Activated CD4-positive, alpha-beta T cell treated with anti-CD3 and anti-CD28 coated beads, Interleukin-2, Interleukin-6, amounts not matched to agents 100 ng/mL and 50 ng/mL, durations not matched to agents 16 hours and 8 hours (primary cell): ENCODE results near the gene MT1HL1.
A peak's percentile ranks its signal among the peaks of the same experiment; 100 is the strongest.

ENCODE experiments used
- DNase-seq: peaks from one replicate; pipeline ENCODE4 v3.0.0-alpha.2; 2020

Gene MT1HL1

GRCh38 chr1:237004116-237004515 is at the start of gene MT1HL1:
TSS of gene MT1HL1 (minus strand) at chr1:237004441. CDS start at chr1:237004372, 69 bp downstream.
- no peak for DNase-seq

- no peak for DNase-seq
Measured at GRCh38 chr1:237050915-237051314, 46.7 kb upstream of the MT1HL1 start.

GRCh38 chr1:237050185-237050584 is 45.9 kb upstream of the MT1HL1 start:
- no peak for DNase-seq

GRCh38 chr1:237048803-237049202 is 44.6 kb upstream of the MT1HL1 start:
- DNase-seq, result no peak

- no peak for DNase-seq
Measured at GRCh38 chr1:237045278-237046016, 41.2 kb upstream of the MT1HL1 start.

- DNase-seq, result no peak
Measured at GRCh38 chr1:237043846-237044636, 39.8 kb upstream of the MT1HL1 start.

- no peak for DNase-seq
Measured at GRCh38 chr1:237042892-237043576, 38.8 kb upstream of the MT1HL1 start.

GRCh38 chr1:237042526-237042891 is 38.3 kb upstream of the MT1HL1 start:
- DNase-seq, result no peak

GRCh38 chr1:237041795-237042525 is 37.7 kb upstream of the MT1HL1 start, which contains the start of gene RYR2:
TSS of gene RYR2 (plus strand) at chr1:237042184. CDS start at chr1:237042522, 338 bp downstream.
- DNase-seq, result peak; percentile 23

- no peak for DNase-seq
Measured at GRCh38 chr1:237041461-237041794, 37.2 kb upstream of the MT1HL1 start.

GRCh38 chr1:237040823-237041222 is 36.6 kb upstream of the MT1HL1 start:
- DNase-seq, result no peak

- DNase-seq, result no peak
Measured at GRCh38 chr1:237038211-237038610, 34.0 kb upstream of the MT1HL1 start.

- DNase-seq, result no peak
Measured at GRCh38 chr1:237035759-237036158, 31.5 kb upstream of the MT1HL1 start.

- no peak for DNase-seq
Measured at GRCh38 chr1:237033804-237034203, 29.6 kb upstream of the MT1HL1 start.

GRCh38 chr1:237033061-237033460 is 28.8 kb upstream of the MT1HL1 start:
- DNase-seq, result no peak

GRCh38 chr1:237032029-237032428 is 27.8 kb upstream of the MT1HL1 start:
- no peak for DNase-seq

- no peak for DNase-seq
Measured at GRCh38 chr1:237031480-237031879, 27.2 kb upstream of the MT1HL1 start.

- no peak for DNase-seq
Measured at GRCh38 chr1:237029850-237030535, 25.8 kb upstream of the MT1HL1 start.

- DNase-seq, result no peak
Measured at GRCh38 chr1:237029240-237029639, 25.0 kb upstream of the MT1HL1 start.

GRCh38 chr1:237025358-237026074 is 21.3 kb upstream of the MT1HL1 start:
- DNase-seq, result no peak

- no peak for DNase-seq
Measured at GRCh38 chr1:237018896-237019295, 14.7 kb upstream of the MT1HL1 start.

- DNase-seq, result no peak
Measured at GRCh38 chr1:237016626-237017025, 12.4 kb upstream of the MT1HL1 start.
